Adrenal gland (tissue), 12 donors: ENCODE data around the gene MUSK. TPM values are rescaled to one million over a fixed set of nuclear protein-coding genes. Genes with fewer than 3 reads are reported as not detected.
A peak's percentile ranks its signal among the peaks of the same experiment; 100 is the strongest.

Source experiments
- DNase-seq, 7 donors: peaks; one replicate each; pipeline ENCODE4 v3.0.0-alpha.2; 2019 to 2020
- H3K27ac ChIP-seq, 5 donors: fragments of 200-600 bp; sonication (generic) in 4 of 5; 1 replicate in 3 of 5; 2 replicates in 2 of 5; pipeline versions ENCODE4 v1.5.1 to v1.8.0; 2016 to 2020; ENCODE audit warnings: mild to moderate bottlenecking in 1 of 5
- H3K27me3 ChIP-seq: fragments of 200-600 bp; 2 replicates; pipeline ENCODE4 v1.8.0; 2021
- H3K36me3 ChIP-seq, 2 donors: fragments of 200-600 bp; replicated peaks in 1 of 2; 1 replicate in 1 of 2; 2 replicates in 1 of 2; pipeline versions ENCODE4 v1.5.1 to v1.8.0; 2018 to 2022
- H3K4me1 ChIP-seq, 2 donors: fragments of 200-600 bp; replicated peaks in 1 of 2; 1 replicate in 1 of 2; 2 replicates in 1 of 2; pipeline versions ENCODE4 v1.5.1 to v1.8.0; 2018 to 2021
- H3K4me3 ChIP-seq, 4 donors: fragments of 200-600 bp; sonication (generic) in 3 of 4; one replicate each; pipeline ENCODE4 v1.5.1; 2016 to 2018
- H3K9me3 ChIP-seq, 3 donors: fragments of 200-600 bp; sonication (generic) in 1 of 3; replicated peaks in 1 of 3; 1 replicate in 2 of 3; 2 replicates in 1 of 3; pipeline versions ENCODE4 v1.5.1 to v1.8.0; 2016 to 2021
- POLR2A ChIP-seq, 2 donors: fragments of 450-650 bp; IDR thresholded peaks; one replicate each; pipeline ENCODE4 v1.6.1; 2017; ENCODE audit warnings: antibody characterized with exemption in 2 of 2, mild to moderate bottlenecking in 2 of 2, moderate library complexity in 1 of 2
- WGBS, 4 donors: extraction: QIAGEN DNeasy Blood & Tissue Kit in 2 of 4; methylation state at CpG; one replicate each; pipeline versions ENCODE4 v1.1.5 to v1.1.7; 2013 to 2017; 5-methylcytosine and 5-hydroxymethylcytosine counted together
- intact Hi-C, 2 donors: fragments of 100-400 bp; cut with DNase I; formaldehyde crosslinking; loops; one replicate each; pipeline versions ENCODE4 v1.14.1 to v1.15.0; 2022 to 2023
- polyA plus RNA-seq, 3 donors: library from polyadenylated mRNA; stranded (reverse); fragments of 200-250 nt in 2 of 3; fragments of 350-450 nt in 1 of 3; fragmentation: Illumina TruSeq in 1 of 3; extraction: RNeasy Lipid Tissue Mini Kit (QIAGEN cat#74804) in 1 of 3; gene quantifications; one replicate each; pipeline ENCODE4 v1.2.3, GENCODE V29; 2013 to 2014
- total RNA-seq, 9 donors: library from RNA; depleted of rRNA in 4 of 9; stranded (reverse); fragments of >200 nt in 4 of 9; fragments of 120-200 nt in 1 of 9; fragmentation: NEBNext Ultra II Directional in 1 of 9; extraction: Animal tissue kit (Norgen Biotek cat#: 25700) in 1 of 9; gene quantifications; one replicate each; pipeline versions ENCODE4 v1.1.0 to v1.2.4, GENCODE V29; 2013 to 2023
- TF ChIP-seq, protein P1 (sequence below), 6 experiments: fragments of 450-650 bp in 4 of 6; fragments of 200-600 bp in 2 of 6; sonication (generic) in 1 of 6; IDR thresholded peaks; 1 replicate in 5 of 6; 2 replicates in 1 of 6; pipeline versions ENCODE4 v1.5.1 to v1.8.0; 2016 to 2021; ENCODE audit warnings: antibody characterized with exemption in 6 of 6, mild to moderate bottlenecking in 2 of 6, moderate library complexity in 1 of 6
- donor health status: healthy with polysubstance abuse.
- donor health status: Bipolar disorder and iron deficiency.
- donor health status: DM: yes; HTN: yes; CAD: no.
- donor health status: DM: no; HTN: no; CAD: no.
- donor health status: DM: no; HTN: no; CAD: no.
- donor health status: DM: yes; HTN: yes; CAD: no.

Gene MUSK
- total and polyA plus RNA-seq, 12 donors, result 0.04 to 5.1 (median 0.15) TPM; not detected in 2

DNA sequence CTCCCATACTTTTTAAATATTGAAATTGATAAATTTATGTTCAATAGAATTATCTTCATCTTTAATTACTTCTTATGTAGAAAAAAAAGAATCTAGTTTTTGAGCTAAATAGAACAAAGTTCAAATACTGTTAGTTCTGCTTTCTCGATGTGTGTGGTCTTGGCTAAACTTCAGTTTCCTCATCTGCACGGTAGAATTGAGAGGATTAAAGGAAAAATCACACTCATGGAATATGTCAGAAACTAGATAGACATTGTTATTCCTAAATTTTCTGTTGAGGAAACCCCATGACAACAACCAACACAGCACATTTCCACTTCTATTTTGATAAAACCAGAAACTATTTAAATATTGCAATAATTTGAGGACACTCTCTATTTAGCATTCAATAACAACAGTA lies 100.3 kb downstream of the MUSK start:
- peaks cover 0 to 4% of the 10 kb centered on the region in 2 donors for H3K4me1 ChIP-seq
- H3K27me3 ChIP-seq, result no peaks in the 10 kb centered on the region
- no peak for DNase-seq
- WGBS, 4 donors, result 42 to 60% (median 47%) methylated on average over 2 of the region's 2 CpGs
- no peak for TF ChIP-seq POLR2A (IDR thresholded peaks at IDR 0.05)
- TF ChIP-seq, protein P1, sequence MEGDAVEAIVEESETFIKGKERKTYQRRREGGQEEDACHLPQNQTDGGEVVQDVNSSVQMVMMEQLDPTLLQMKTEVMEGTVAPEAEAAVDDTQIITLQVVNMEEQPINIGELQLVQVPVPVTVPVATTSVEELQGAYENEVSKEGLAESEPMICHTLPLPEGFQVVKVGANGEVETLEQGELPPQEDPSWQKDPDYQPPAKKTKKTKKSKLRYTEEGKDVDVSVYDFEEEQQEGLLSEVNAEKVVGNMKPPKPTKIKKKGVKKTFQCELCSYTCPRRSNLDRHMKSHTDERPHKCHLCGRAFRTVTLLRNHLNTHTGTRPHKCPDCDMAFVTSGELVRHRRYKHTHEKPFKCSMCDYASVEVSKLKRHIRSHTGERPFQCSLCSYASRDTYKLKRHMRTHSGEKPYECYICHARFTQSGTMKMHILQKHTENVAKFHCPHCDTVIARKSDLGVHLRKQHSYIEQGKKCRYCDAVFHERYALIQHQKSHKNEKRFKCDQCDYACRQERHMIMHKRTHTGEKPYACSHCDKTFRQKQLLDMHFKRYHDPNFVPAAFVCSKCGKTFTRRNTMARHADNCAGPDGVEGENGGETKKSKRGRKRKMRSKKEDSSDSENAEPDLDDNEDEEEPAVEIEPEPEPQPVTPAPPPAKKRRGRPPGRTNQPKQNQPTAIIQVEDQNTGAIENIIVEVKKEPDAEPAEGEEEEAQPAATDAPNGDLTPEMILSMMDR (IDR thresholded peaks at IDR 0.05), result no peak
- no peaks in the 10 kb centered on the region for H3K36me3 ChIP-seq
- no peak overlapping the region for H3K27ac ChIP-seq
- intact Hi-C loops, result no loop called here
- H3K9me3 ChIP-seq, result no peaks in the 10 kb centered on the region
- H3K4me3 ChIP-seq, result no peak overlapping the region

DNA sequence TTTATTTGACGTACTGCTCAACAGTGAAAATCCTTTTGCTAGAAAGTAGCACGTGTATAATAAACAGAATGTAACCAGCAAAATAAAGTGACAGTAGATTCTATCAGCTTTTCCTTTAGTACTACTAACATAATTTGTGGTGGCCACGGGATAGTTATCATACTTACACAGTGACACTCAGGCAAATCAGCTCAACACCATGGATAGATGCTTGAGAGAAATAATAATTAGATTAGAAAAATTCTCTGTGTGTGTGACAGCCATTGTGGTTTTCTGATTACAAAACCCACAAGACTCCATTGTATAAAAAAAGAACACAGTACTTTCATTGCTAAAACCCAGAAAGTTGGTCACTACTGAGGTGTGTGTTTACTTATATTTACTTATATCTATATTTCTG lies 101.1 kb downstream of the MUSK start:
- Histone ChIP-seq H3K9me3 (no peaks in the 10 kb centered on the region), H3K36me3 (no peaks in the 10 kb centered on the region), H3K4me1 (no peaks in the 10 kb centered on the region), H3K27me3 (no peaks in the 10 kb centered on the region), H3K27ac (no peak overlapping the region), H3K4me3 (no peak overlapping the region)
- TF ChIP-seq POLR2A (IDR thresholded peaks at IDR 0.05), result no peak
- no peak for DNase-seq
- intact Hi-C loops, result no loop called here
- WGBS, 4 donors, result 55 to 71% (median 62%) methylated on average over 3 of the region's 3 CpGs

DNA sequence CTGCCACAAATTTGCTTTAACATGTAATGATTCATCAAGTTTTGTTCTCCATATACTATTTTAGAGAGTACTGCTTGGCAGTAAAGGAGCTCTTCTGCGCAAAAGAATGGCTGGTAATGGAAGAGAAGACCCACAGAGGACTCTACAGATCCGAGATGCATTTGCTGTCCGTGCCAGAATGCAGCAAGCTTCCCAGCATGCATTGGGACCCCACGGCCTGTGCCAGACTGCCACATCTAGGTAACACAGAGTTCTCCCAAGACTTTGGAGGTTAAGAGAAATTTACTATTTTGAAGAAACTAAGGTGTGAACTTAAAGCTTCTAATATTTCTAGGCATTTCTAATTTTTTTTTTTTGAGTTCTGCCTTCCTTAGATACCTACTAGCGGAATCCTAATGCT lies 107.1 kb downstream of the MUSK start:
- no peak overlapping the region for H3K27ac ChIP-seq
- no peak overlapping the region for H3K4me3 ChIP-seq
- intact Hi-C loops, result no loop called here
- DNase-seq, result no peak
- H3K4me1 ChIP-seq, result peaks cover 0 to 8% of the 10 kb centered on the region in 2 donors
- no peaks in the 10 kb centered on the region for H3K36me3 ChIP-seq
- no peak for TF ChIP-seq POLR2A (IDR thresholded peaks at IDR 0.05)
- TF ChIP-seq, protein P1 (IDR thresholded peaks at IDR 0.05), result no peak
- WGBS, 4 donors, result 71 to 86% (median 73%) methylated on average over 5 of the region's 5 CpGs
- no peaks in the 10 kb centered on the region for H3K9me3 ChIP-seq
- no peaks in the 10 kb centered on the region for H3K27me3 ChIP-seq

DNA sequence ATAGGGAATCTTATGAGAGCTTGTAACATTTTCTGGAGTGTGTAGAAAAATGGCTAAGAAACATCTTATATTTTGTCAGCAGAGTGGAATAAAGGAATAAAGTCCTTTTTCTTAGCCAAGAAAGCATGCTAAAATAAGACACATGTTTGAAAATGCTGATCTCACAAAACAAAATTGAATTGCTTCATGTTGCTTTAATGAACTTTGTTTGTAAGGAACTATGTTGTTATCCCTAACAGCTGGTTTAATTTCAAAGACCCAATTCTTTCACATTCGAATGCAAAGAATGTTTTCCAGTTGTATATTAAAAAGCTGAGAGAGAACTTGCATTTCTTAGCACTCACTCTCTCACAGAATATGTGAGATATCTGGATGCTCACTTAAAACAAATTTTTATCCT lies 107.6 kb downstream of the MUSK start:
- intact Hi-C loops, result no loop called here
- no peak for TF ChIP-seq POLR2A (IDR thresholded peaks at IDR 0.05)
- TF ChIP-seq, protein P1 (IDR thresholded peaks at IDR 0.05), result no peak
- WGBS, 4 donors, result 66 to 76% (median 72%) methylated on average over 1 of the region's 1 CpG
- H3K4me1 ChIP-seq, result peaks cover 0 to 8% of the 10 kb centered on the region in 2 donors
- H3K27ac ChIP-seq, result peak overlapping the region in 1 of 5 donors; percentile 62
- no peak for DNase-seq
- H3K36me3 ChIP-seq, result no peaks in the 10 kb centered on the region
- no peaks in the 10 kb centered on the region for H3K9me3 ChIP-seq
- no peak overlapping the region for H3K4me3 ChIP-seq
- H3K27me3 ChIP-seq, result no peaks in the 10 kb centered on the region

DNA sequence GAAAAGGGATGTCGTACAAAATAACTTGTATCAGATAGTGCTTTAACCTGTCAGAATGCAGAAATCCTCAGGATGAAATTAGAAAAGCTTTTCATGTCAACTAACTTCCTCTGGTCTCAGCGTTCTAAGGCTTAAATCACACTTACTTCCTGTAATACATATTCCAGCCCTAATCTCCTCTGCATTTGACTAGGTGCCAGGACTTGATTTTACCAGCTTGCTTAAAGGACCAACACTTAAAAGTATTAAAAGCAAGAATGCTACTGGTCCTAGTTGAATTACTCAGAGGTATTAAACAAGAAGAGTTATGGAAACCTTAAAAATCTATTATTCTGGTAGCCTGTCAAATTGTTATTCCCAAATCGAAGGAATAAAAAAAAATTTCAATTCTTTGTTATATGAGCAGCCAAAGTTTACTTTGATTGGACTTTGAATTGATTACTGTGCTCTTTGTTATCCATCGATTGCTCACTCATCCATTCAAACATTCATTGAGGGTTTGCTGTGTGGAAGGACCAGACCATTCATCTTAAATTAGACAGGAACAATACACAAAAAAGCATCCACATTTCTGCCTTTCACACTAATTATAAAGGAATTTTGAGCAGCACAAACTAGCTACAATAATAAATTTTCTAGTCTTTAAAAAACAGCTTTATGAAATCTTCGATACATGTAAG lies 108.7 kb downstream of the MUSK start:
- no peaks in the 10 kb centered on the region for H3K9me3 ChIP-seq
- H3K4me1 ChIP-seq, result peaks cover 0 to 8% of the 10 kb centered on the region in 2 donors
- WGBS, 4 donors, result 41 to 45% (median 41%) methylated on average over 5 of the region's 5 CpGs
- H3K27ac ChIP-seq, result peak overlapping the region in 2 of 5 donors; percentile 47 to 62
- intact Hi-C loops, result no loop called here
- no peak overlapping the region for H3K4me3 ChIP-seq
- H3K36me3 ChIP-seq, result no peaks in the 10 kb centered on the region
- no peak for DNase-seq
- TF ChIP-seq, protein P1 (IDR thresholded peaks at IDR 0.05), result no peak
- TF ChIP-seq POLR2A (IDR thresholded peaks at IDR 0.05), result no peak
- no peaks in the 10 kb centered on the region for H3K27me3 ChIP-seq
